Measurements from ENCODE around the gene SUCLA2.

Gene SUCLA2

DNA sequence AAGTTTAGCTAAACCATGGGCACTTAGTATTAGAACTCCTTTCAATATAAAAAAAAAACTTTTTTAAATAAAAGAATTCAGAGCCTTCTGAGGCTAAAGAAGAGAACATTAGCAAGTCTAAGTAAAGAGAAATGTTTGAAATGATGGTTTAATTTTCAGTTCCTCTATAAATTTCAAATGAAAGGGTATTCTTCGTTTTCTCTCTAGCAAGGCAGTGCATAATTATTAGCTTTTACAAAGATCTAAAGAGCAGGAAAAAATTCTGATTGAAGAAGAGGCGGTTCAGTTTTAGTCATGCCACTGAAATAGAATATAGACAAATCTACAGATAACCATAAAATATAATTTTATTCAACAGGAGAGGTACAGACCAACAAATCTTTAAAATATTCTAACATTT lies 18.0 kb downstream of the SUCLA2 start:
- TF ChIP-seq, protein P1, sequence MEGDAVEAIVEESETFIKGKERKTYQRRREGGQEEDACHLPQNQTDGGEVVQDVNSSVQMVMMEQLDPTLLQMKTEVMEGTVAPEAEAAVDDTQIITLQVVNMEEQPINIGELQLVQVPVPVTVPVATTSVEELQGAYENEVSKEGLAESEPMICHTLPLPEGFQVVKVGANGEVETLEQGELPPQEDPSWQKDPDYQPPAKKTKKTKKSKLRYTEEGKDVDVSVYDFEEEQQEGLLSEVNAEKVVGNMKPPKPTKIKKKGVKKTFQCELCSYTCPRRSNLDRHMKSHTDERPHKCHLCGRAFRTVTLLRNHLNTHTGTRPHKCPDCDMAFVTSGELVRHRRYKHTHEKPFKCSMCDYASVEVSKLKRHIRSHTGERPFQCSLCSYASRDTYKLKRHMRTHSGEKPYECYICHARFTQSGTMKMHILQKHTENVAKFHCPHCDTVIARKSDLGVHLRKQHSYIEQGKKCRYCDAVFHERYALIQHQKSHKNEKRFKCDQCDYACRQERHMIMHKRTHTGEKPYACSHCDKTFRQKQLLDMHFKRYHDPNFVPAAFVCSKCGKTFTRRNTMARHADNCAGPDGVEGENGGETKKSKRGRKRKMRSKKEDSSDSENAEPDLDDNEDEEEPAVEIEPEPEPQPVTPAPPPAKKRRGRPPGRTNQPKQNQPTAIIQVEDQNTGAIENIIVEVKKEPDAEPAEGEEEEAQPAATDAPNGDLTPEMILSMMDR (conservative IDR thresholded peaks at IDR 0.05; ENCODE audit: low read depth): no peak
- DNase-seq (ENCODE audit: low spot score): no peak
- POLR2A ChIA-PET (ENCODE audit: low non-redundant PET): no interaction called here
- no peak overlapping the region for H3K27ac ChIP-seq
- CTCF ChIA-PET: no interaction called here

DNA sequence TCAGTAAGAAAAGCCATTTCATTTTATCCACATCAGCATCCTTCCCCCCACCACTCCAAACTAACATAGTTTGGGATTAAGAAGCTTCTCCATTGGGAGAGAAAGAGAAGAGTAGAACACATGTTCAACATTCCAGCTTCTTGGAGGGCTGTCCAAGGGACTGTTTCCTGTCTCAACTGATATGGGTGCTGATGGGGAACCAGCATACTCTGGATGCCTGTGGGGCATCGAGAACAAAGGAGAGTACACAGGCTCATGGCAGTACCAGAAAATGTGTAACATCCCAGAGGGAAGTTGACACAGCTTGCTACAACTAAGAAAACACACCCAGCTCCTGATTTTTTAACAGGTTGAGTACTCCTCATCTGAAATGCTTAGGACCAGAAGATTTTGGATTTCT lies 24.7 kb downstream of the SUCLA2 start:
- POLR2A ChIA-PET (ENCODE audit: low non-redundant PET): no interaction called here

DNA sequence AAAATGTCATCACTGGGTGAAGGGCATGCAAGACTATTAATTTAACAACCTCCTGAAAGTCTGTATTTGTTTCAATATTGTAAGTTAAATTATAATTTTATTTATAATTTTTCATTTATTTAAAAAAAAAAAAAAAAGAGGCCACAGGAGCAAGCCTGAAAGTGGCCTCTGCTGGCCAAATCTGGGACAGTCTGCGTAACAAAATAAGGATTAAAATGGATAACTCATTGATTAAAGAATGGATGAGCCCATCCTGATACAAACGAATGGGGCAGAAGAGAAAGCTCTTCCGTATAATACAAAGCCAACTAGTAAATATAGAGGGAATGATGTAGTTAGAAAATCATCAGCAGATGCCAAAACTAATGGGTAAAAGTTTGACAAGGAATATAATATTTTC lies 36.2 kb downstream of the SUCLA2 start:
- TF ChIP-seq, protein P1 (conservative IDR thresholded peaks at IDR 0.05; ENCODE audit: low read depth): no peak
- DNase-seq (ENCODE audit: low spot score): no peak
- ChIA-PET CTCF (interaction anchor here (0.8 kb wide), 1 partner anchor 9 kb away, joined by 3 read pairs; no protein-coding TSS in a partner anchor), POLR2A (ENCODE audit: low non-redundant PET) (no interaction called here)
- no peak overlapping the region for H3K27ac ChIP-seq

More for the DNA sequence above, 24.7 kb downstream of the SUCLA2 start:
- TF ChIP-seq, protein P1 (conservative IDR thresholded peaks at IDR 0.05; ENCODE audit: low read depth): no peak
- CTCF ChIA-PET: no interaction called here
- no peak overlapping the region for H3K27ac ChIP-seq
- no peak for DNase-seq (ENCODE audit: low spot score)

DNA sequence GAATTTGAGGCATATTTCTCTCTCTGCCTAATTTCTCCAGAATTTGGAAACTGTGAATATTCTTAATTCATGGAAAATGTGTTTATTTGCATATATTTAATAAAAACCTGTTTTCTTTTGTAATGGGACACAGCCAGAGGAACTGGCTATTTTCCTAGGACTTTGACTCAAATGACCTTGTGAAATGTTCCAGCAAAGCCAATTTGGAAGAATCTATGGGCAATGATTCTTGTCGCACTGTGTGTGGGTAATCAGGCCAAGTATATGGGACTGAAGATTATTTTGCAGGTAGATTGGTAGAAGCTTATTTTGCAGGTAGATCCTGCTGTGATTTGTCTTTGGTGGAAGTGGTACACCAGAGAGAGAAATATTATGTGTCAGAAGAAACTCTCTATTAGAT lies 38.8 kb downstream of the SUCLA2 start:
- TF ChIP-seq, protein P1 (conservative IDR thresholded peaks at IDR 0.05; ENCODE audit: low read depth): no peak
- DNase-seq (ENCODE audit: low spot score): no peak
- ChIA-PET POLR2A (ENCODE audit: low non-redundant PET) (no interaction called here), CTCF (no interaction called here)
- H3K27ac ChIP-seq: no peak overlapping the region

DNA sequence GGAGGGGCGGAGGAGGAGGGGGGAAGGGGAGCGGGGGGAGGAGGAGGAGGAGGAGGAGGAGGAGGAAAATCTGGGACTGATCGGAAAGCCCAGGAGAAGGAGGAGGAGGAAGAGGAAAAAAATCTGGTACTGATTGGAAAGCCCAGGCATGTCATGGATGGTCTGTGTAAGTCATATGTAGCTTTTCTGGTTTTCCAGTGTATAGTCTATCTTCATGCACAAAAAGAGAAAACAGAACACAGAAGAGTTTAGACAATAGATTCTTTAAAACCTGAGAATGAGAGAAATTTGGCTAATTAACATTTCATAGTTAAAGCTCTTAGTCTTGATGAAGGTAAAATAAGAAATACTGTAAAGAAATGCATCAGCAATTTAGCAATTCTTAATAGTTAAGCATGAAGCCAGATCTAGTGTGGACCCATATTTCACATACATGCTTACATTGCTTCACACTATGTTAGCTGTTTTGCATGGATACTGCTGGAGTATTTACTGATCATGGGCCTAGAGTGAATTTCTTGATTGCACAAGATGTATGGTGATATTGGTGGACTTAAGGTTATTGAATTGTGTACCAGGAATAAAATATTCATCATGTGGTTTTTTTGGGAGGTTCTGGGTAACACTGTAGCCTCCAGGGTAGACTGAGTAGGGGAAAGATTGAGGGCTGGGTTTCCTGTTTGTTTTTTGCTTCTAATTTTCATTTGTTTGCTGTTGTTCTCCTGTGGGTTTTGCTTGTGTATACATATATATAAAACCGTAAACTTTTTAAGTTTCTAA lies 41.4 kb downstream of the SUCLA2 start:
- no peak for DNase-seq (ENCODE audit: low spot score)
- CTCF ChIA-PET: interaction anchor here (0.6 kb wide), 3 partner anchors 23 to 810 kb away, joined by 3 to 4 read pairs (median 3); no protein-coding TSS in a partner anchor
- TF ChIP-seq, protein P1 (conservative IDR thresholded peaks at IDR 0.05; ENCODE audit: low read depth): no peak
- POLR2A ChIA-PET (ENCODE audit: low non-redundant PET): no interaction called here
- H3K27ac ChIP-seq: no peak overlapping the region

DNA sequence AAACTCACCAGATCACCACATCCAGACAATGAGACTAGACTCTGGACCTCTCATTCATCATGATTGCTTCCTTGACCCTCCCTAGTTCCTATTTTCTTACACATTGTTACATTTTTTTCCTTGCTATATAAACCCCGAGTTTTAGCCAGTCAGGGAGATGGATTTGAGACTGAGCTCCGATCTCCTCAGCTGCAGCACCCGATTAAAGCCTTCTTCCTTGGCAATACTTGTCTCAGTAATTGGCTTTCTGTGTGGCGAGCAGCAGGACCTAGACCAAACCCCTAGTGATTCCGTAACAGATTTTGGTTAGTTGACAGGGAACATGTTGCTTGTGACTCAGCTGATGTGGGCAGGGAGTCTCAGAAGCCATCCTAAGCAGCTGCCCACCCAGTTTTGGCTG lies 44.0 kb downstream of the SUCLA2 start:
- H3K27ac ChIP-seq: no peak overlapping the region
- TF ChIP-seq, protein P1 (conservative IDR thresholded peaks at IDR 0.05; ENCODE audit: low read depth): no peak
- DNase-seq (ENCODE audit: low spot score): no peak
- CTCF ChIA-PET: no interaction called here
- POLR2A ChIA-PET (ENCODE audit: low non-redundant PET): no interaction called here
